NCI-H1092 treated with DMSO at 0.1 percent for 48 hours (cell line): ENCODE measurements around the gene ROBO4.

Experiments used
- DNase-seq: peaks from one replicate; lab custom pipeline; 2025; lab: John Stamatoyannopoulos, UW

ROBO4 gene

GRCh38 chr11:124889191-124890091 lies 8.2 kb downstream of the ROBO4 start:
- DNase-seq = no peak

- no peak for DNase-seq
Observed at GRCh38 chr11:124887667-124888013, 10.0 kb downstream of the ROBO4 start.

- DNase-seq = no peak
Observed at GRCh38 chr11:124886978-124887666, 10.5 kb downstream of the ROBO4 start.

DNA sequence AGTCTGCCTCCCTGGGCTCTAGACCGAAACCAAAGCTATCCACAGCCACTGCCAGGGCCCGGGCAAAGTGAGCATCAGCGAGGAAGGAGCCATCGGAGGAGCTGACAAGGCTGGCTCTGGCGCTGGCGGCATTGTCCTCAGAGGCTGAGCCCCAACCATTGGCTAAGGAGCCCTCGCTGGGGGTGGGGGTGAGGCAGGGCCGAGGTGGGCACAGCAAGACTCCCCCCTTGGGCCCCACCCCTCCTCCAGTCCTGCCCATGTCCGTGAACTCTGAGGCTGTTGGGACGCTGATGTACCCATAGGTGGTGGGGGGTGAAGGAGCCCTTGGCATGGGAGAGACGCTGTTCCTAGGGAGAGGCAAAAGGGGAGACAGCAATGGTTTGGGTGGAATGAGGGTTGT lies 11.2 kb downstream of the ROBO4 start:
- no peak for DNase-seq

DNA sequence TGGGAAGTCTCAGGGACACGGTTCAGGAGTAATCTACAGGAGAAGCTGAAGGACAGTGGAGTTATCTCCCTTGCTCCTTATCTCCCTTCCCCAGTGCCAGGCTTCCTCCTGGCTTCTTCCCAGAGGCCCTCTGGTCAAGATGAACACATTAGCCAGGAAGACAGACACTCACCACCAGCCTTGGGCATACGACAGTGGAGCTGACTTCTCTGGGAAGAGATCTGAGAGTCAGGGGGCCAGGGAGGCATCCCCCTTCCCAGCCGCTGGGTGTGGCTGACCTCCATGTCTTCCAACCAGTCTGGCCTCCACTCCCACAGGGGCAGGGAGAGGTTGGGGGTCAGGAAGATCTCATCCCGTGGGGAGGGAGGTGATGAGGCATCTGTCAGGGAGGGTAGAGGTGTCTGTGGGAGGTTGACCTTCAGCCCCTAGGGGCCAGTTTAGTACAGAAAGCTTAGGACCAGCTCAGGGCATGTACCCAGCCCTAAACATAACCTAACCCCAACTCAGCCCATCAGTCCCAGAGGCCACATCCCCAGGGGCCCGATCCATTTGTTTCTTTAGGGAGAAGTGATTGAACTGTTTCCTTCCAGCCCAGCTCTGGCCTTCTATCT lies 12.7 kb downstream of the ROBO4 start:
- DNase-seq = no peak

DNA sequence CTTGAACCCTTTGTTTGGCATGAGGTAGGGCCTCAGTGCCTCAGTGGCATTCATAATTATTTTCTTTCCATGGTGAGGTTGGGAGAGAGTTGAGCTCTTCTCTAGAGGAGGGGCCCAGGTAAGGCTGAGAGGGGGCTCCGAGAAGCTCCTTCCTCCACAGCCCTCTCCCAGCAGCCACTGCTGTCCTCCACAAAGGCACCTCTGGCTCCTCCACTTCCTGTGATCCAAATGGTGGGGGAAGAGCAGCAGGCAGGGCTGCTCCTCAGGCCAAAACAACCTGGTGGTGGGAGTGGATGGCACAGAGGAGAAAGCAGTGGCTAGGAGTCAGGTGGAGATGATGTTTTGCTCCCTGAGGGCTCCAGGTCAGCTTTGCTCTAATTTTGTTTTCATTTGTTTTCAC lies 13.3 kb downstream of the ROBO4 start:
- no peak for DNase-seq

DNA sequence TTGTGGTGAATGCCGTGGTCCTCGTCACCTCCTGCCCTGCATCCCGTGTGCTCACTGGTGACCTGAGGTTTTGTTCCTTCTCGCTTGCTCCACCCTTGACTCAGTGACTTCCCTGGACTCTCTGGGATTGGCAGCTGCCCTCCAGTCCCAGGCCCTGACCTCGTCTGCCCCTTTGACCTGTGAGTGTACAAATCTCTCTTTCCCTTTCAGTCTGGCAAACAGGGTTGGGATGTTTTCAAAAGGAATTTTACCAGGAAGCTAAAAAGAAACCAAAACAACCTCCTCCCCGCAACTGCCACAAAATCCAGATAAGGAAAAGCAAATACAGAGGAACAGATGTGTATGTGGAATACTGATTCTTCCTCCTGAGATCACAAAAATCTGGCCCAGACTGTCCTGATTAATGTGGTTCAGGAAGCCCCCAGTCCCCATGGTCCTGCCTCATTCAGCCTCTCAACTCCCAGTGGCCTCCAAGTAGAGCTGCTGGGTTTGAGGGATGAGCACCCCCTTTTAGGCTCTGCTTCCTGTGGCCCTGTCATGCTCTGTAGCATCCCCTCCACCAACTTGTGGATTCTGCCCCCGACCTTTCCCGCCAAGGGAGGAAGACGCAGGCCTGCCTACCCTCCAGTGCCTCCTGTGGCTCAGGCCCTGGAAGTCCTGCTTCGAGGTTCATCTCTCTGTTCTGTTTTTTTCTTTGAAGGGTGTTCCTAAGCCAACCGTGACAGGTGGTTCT lies 15.2 kb downstream of the ROBO4 start:
- DNase-seq = no peak

DNA sequence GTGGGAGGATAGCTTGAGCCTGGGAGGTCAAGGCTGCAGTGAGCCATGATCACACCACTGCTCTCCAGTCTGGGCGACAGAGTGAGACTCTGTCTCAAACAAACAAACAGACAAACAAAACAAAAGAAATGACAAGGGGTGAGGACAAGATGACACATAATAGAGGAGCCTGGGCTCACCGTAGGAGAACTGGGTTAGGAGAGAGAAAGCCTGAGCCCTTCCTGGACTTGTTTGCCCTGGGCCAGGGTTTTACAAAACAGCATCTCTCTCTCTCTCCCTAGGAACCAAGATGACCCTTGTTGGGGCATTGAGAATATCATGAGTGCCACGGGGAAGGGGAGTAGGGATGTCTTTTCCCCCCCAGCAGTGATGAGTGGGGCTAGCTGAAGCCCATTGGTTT lies 16.7 kb downstream of the ROBO4 start:
- DNase-seq = no peak

DNA sequence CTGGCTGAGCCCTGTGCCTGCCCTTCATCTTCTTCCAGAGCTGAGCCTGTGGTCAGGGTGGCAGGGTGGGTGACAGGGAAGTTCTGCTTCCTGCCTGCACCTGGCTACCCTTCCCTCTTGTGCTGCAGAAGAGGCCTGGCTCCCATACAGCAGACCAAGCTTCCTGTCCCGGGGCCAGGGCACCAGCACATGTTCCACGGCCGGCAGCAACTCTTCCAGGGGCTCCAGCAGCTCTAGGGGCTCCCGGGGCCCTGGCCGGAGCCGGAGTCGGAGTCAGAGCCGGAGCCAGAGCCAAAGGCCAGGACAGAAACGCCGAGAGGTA lies 17.4 kb downstream of the ROBO4 start:
- no peak for DNase-seq

DNA sequence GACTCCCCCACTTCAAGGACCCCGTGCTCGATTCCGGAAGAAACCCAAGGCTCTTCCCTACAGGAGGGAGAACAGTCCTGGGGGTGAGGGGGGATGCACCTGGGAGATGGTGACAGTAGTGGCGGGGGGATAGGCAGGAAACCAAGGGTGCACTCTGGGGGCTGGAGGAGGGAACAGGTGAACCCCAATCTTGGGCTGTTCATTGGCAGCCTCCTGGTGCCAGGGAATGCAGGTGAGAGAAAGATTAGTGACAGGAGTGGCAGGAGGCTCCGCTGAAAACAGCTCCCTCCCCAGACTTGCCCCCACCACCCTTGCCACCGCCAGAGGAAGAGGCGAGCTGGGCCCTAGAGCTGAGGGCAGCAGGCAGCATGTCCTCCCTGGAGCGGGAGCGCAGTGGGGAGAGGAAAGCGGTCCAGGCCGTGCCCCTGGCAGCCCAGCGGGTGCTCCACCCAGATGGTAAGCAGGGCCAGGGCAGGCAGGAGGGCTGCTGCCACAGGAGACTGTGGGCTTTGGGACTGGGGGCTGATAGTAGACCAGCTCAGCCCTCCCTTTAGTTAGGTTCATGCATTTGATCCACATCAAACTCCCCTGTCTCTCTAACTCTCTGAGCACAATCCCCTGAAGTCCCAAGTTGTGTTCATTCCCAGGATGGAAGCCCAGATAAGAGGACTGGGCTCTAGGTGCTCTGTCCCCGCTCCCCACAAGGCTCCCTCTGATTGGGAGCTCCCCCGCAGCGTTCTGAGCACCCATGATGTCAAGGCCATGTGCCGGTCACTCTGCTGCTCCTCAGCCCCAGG lies 18.0 kb downstream of the ROBO4 start:
- no peak for DNase-seq

DNA sequence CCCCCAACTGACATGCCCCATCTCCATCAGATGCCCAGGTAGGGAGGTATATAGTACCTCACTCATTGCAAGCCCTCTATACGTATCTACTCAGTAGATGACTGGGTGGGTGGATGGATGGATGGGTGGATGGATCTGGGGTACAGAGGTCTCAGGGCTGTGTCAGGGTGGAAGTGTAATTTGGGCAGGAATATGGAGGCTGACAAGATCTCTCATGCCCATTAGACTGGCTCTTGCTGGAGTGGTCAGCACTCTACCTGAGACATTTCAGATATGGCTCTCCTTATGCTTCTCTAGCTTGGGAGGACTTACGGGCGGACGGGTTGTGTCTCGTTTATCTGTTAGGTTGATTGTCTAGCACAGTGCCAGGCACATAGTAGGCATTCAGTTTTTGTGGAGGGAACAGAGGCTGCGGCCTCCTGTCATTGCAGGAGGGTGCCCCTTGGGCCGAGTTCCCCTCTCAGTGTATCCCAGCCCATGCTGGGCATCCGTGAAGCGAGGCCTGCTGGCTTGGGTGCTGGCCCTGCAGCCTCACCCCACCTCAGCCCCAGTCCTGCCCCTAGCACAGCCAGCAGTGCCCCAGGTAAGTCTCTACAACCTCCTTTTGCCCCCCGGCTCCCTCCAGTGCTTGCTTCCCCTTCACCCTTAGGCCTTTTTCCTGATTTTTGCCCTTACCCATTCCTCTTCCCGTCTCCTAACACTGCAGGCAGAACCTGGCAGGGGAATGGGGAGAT lies 18.7 kb downstream of the ROBO4 start:
- no peak for DNase-seq

DNA sequence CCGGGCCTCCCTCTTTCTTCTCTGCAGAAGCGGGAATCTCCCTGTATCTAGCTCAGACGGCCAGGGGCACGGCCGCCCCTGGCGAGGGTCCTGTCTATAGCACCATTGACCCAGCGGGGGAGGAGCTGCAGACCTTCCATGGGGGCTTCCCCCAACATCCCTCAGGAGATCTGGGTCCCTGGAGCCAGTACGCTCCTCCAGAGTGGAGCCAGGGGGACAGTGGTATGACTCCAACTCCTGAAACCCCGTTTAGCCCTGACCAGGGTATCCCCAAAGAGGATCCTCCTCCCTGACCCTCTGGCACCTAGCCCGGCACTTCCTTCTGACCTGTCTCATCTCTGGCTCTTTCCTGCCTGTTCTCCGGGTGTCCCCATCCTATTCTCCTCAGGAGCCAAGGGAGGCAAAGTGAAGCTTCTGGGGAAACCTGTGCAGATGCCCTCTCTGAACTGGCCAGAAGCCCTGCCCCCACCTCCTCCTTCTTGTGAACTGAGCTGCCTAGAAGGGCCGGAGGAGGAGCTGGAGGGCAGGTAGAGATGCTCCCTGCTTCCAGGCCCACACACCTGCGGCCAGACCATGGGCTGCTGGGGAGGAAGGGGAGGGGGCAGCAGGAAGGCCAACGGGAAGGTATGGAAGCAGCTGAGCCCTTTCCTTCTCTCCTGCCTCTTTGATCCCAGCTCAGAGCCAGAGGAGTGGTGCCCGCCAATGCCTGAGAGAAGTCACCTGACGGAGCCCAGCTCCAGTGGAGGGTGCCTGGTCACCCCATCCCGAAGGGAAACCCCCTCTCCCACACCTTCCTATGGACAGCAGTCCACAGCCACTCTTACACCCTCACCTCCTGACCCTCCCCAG lies 19.5 kb downstream of the ROBO4 start:
- no peak for DNase-seq

DNA sequence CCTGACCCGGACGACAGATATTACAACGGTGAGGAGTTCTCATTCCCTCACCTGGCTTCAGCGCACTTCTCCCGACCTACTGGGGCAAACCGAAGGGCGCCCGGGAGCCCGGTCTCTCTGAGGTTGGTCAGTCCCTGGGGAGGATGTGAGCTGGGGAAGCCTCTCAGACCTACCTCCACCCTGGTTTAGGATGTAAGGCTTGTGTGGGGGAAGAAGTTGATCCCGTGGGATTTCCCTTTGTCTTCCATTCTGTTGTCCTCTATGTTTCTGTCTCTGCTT lies 20.1 kb downstream of the ROBO4 start:
- no peak for DNase-seq

- no peak for DNase-seq
Observed at GRCh38 chr11:124876818-124877630, 20.6 kb downstream of the ROBO4 start.

- peak; percentile 93 for DNase-seq
Observed at GRCh38 chr11:124875943-124876817, 21.5 kb downstream of the ROBO4 start.

- DNase-seq = no peak
Observed at GRCh38 chr11:124875401-124875800, 22.3 kb downstream of the ROBO4 start.

DNA sequence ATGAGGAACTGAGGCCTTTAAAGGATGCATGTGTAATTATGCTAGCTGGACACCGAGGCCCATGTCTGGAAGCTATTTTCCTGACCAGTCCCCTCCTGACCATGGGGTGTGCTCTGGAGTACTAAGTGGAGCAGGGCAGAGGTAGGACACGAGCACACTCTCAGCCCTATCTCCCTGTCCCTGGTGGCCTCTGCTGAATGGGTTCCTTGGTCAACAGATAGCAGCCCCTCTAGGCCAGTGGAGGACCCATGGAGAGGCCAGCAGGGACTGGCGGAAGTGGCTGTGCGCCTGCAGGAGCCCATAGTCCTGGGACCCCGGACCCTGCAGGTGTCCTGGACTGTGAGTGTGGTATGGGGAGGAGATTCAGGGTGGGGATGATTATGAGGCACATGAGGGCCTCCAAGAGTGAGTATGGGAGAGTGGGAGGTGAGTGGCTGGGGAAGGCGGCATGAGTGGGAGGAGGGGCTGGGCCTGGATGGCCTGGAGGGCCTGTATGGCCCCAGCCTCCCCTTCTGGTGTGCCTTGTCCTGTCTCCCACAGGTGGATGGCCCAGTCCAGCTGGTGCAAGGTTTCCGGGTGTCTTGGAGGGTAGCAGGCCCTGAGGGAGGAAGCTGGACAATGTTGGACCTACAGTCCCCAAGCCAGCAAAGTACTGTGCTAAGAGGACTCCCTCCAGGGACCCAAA lies 23.0 kb downstream of the ROBO4 start:
- DNase-seq = no peak

GRCh38 chr11:124873951-124874350 lies 23.7 kb downstream of the ROBO4 start:
- DNase-seq = no peak
